ENCODE measurements around the gene STK17A. TPM values are rescaled to one million over a fixed set of nuclear protein-coding genes. Genes with fewer than 3 reads are reported as not detected.

The STK17A gene
- total RNA-seq, 1 experiment from 2014 or later, result 9.8 TPM

GRCh38 chr7:43632746-43633145, 49.8 kb downstream of the STK17A start:
- no peak overlapping the region for H2BK20ac ChIP-seq (ENCODE audit: low read depth, low read length, poor library complexity, severe bottlenecking)
- H3K27me3 ChIP-seq (ENCODE audit: insufficient read depth, low read length), result no peaks in the 10 kb centered on the region
- no peak overlapping the region for H3K18ac ChIP-seq (ENCODE audit: insufficient read length, low read depth, low read length)
- no peak overlapping the region for H3K4me2 ChIP-seq (ENCODE audit: insufficient read depth, insufficient read length, low read length)
- TF ChIP-seq, protein P1, sequence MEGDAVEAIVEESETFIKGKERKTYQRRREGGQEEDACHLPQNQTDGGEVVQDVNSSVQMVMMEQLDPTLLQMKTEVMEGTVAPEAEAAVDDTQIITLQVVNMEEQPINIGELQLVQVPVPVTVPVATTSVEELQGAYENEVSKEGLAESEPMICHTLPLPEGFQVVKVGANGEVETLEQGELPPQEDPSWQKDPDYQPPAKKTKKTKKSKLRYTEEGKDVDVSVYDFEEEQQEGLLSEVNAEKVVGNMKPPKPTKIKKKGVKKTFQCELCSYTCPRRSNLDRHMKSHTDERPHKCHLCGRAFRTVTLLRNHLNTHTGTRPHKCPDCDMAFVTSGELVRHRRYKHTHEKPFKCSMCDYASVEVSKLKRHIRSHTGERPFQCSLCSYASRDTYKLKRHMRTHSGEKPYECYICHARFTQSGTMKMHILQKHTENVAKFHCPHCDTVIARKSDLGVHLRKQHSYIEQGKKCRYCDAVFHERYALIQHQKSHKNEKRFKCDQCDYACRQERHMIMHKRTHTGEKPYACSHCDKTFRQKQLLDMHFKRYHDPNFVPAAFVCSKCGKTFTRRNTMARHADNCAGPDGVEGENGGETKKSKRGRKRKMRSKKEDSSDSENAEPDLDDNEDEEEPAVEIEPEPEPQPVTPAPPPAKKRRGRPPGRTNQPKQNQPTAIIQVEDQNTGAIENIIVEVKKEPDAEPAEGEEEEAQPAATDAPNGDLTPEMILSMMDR (conservative IDR thresholded peaks at IDR 0.05), result no peak
- no peak overlapping the region for H3K56ac ChIP-seq (ENCODE audit: insufficient read length, low read depth, low read length)
- H2AK5ac ChIP-seq (ENCODE audit: insufficient read length, low read length), result no peak overlapping the region
- no peak overlapping the region for H4K5ac ChIP-seq (ENCODE audit: insufficient read length, low read depth, low read length)
- no peaks in the 10 kb centered on the region for H3K79me2 ChIP-seq (ENCODE audit: insufficient read depth, low read length)
- H3K79me1 ChIP-seq (ENCODE audit: insufficient read depth, low read depth, low read length, poor library complexity, severe bottlenecking), result no peaks in the 10 kb centered on the region
- peaks cover 22 to 75% (median 46%) of the 10 kb centered on the region in 3 experiments; a peak in 6 of 7 replicates for H3K36me3 Mint-ChIP-seq (ENCODE audit: insufficient read depth in 1 of 3, low read depth in 3 of 3)
- no peak overlapping the region for H3T11ph ChIP-seq (ENCODE audit: low read length)
- WGBS (ENCODE audit: extremely low coverage, insufficient read length, low lambda C conversion rate), result no CpG with 5 or more reads among the region's 4 CpGs
- H4K8ac ChIP-seq (replicated peaks; ENCODE audit: insufficient read length, low read depth, low read length), result no peak overlapping the region
- no peaks in the 10 kb centered on the region for H3K4me1 ChIP-seq (ENCODE audit: insufficient read depth, low read length)
- H2BK5ac ChIP-seq (ENCODE audit: insufficient read length, low read length), result no peak overlapping the region
- no peaks in the 10 kb centered on the region for H4K20me1 ChIP-seq (ENCODE audit: control insufficient read depth, insufficient read depth, insufficient read length)
- no peak overlapping the region for H3K27ac ChIP-seq (ENCODE audit: insufficient read length, low read depth, low read length)
- no peaks in the 10 kb centered on the region for H3K4me1 Mint-ChIP-seq
- no peak overlapping the region for H3K4me3 Mint-ChIP-seq
- H2BK15ac ChIP-seq (ENCODE audit: low read depth, low read length), result no peak overlapping the region
- H3K23me2 ChIP-seq (ENCODE audit: insufficient read length, low read depth, low read length, poor library complexity, severe bottlenecking), result no peaks in the 10 kb centered on the region
- H3K4ac ChIP-seq (ENCODE audit: low read depth, low read length), result no peak overlapping the region
- no peak overlapping the region for H2AFZ ChIP-seq (ENCODE audit: low read length)
- no peaks in the 10 kb centered on the region for H3K9me3 Mint-ChIP-seq
- no peak overlapping the region for H2BK12ac ChIP-seq (ENCODE audit: insufficient read length, low read depth, low read length)
- no peak overlapping the region for H3K9ac ChIP-seq (ENCODE audit: extremely low read depth, insufficient read length, low read length)
- H2BK120ac ChIP-seq (ENCODE audit: low read depth, low read length, poor library complexity, severe bottlenecking), result no peak overlapping the region
- no peak overlapping the region for H3K27ac Mint-ChIP-seq
- no peak overlapping the region for H3K23ac ChIP-seq (ENCODE audit: insufficient read length, low read depth, low read length)
- no peak for DNase-seq
- no peak overlapping the region for H3K14ac ChIP-seq (ENCODE audit: insufficient read depth, low read length)
- H4K91ac ChIP-seq (ENCODE audit: insufficient read length, low read depth, low read length), result no peak overlapping the region
- H3K27me3 Mint-ChIP-seq (ENCODE audit: low read depth), result no peaks in the 10 kb centered on the region
- H3K9me3 ChIP-seq (ENCODE audit: control insufficient read depth, low read depth, low read length), result no peaks in the 10 kb centered on the region

Measured in H9 (cell line).